Measurements from ENCODE around the gene C15orf61.
A peak's percentile ranks its signal among the peaks of the same experiment; 100 is the strongest.

The C15orf61 gene

GRCh38 chr15:67521029-67521782 lies at the start of gene C15orf61:
TSS of gene C15orf61 (plus strand) at chr15:67521131. CDS start at chr15:67521249, 118 bp downstream.
- DNase-seq, result no peak

- no peak for DNase-seq
These were observed 48.0 kb upstream of the C15orf61 start for GRCh38 chr15:67472957-67473356.

GRCh38 chr15:67474405-67475110 lies 46.4 kb upstream of the C15orf61 start:
- DNase-seq, result no peak

GRCh38 chr15:67479781-67480505 lies 41.0 kb upstream of the C15orf61 start:
- DNase-seq, result no peak

GRCh38 chr15:67480741-67481140 lies 40.2 kb upstream of the C15orf61 start:
- no peak for DNase-seq

GRCh38 chr15:67481680-67482079 lies 39.3 kb upstream of the C15orf61 start:
- no peak for DNase-seq

- DNase-seq, result no peak
These were observed 25.3 kb upstream of the C15orf61 start for GRCh38 chr15:67495585-67495984.

GRCh38 chr15:67501177-67501835 lies 19.6 kb upstream of the C15orf61 start:
- no peak for DNase-seq

- DNase-seq, result no peak
These were observed 19.0 kb upstream of the C15orf61 start for GRCh38 chr15:67501836-67502461.

- DNase-seq, result no peak
These were observed 16.9 kb upstream of the C15orf61 start for GRCh38 chr15:67504056-67504455.

- DNase-seq, result no peak
These were observed 16.1 kb upstream of the C15orf61 start for GRCh38 chr15:67504796-67505195.

GRCh38 chr15:67505675-67506572 lies 15.0 kb upstream of the C15orf61 start:
- no peak for DNase-seq

GRCh38 chr15:67506775-67507747 lies 13.9 kb upstream of the C15orf61 start:
- DNase-seq, result no peak

GRCh38 chr15:67508407-67508806 lies 12.5 kb upstream of the C15orf61 start:
- no peak for DNase-seq

- no peak for DNase-seq
These were observed 11.0 kb upstream of the C15orf61 start for GRCh38 chr15:67509918-67510317.

- DNase-seq, result no peak
These were observed 10.2 kb upstream of the C15orf61 start for GRCh38 chr15:67510597-67511190.

GRCh38 chr15:67511606-67512005 lies 9.3 kb upstream of the C15orf61 start:
- no peak for DNase-seq

GRCh38 chr15:67512140-67512539 lies 8.8 kb upstream of the C15orf61 start:
- DNase-seq, result peak; percentile 6

GRCh38 chr15:67512933-67513714 lies 7.8 kb upstream of the C15orf61 start:
- no peak for DNase-seq

Data from NCI-H187 treated with DMSO at 0.1 percent for 48 hours (cell line).